ENCODE data around the gene RHEBL1.
"Not testable (repeated sequence)": the region's sequence is repeated elsewhere in the genome, so short reads cannot be mapped to it uniquely, and the experiment has no call there.

Gene RHEBL1

GRCh38 chr12:49088150-49088931 lies 18.6 kb upstream of the RHEBL1 start:
- no peak overlapping the region for H3K9ac ChIP-seq (ENCODE audit: low read length)
- no peak overlapping the region for H3K27ac ChIP-seq (ENCODE audit: low read depth, low read length)
- H3K4me1 ChIP-seq (ENCODE audit: control insufficient read depth, insufficient read depth, low read length): peaks cover 27% of the 10 kb centered on the region
- no peaks in the 10 kb centered on the region for H3K36me3 ChIP-seq (ENCODE audit: control insufficient read depth, insufficient read depth, low read length)
- H3K27me3 ChIP-seq (ENCODE audit: control insufficient read depth, insufficient read depth, low read length): peaks cover 77% of the 10 kb centered on the region
- 0 out of 2 replicates have a peak, but pooled peaks cover 4% of the 10 kb centered on the region for H3K9me3 ChIP-seq (ENCODE audit: control insufficient read depth, insufficient read depth, low read depth, low read length)
- peak overlapping the region; percentile 51 for H3K4me3 ChIP-seq (ENCODE audit: low read depth, low read length)

- H3K27ac ChIP-seq (ENCODE audit: low read depth, low read length): no peak overlapping the region
- peaks cover 13% of the 10 kb centered on the region for H3K4me1 ChIP-seq (ENCODE audit: control insufficient read depth, insufficient read depth, low read length)
- peaks cover 61% of the 10 kb centered on the region for H3K27me3 ChIP-seq (ENCODE audit: control insufficient read depth, insufficient read depth, low read length)
- H3K36me3 ChIP-seq (ENCODE audit: control insufficient read depth, insufficient read depth, low read length): no peaks in the 10 kb centered on the region
- 0 out of 2 replicates have a peak, but pooled peaks cover 4% of the 10 kb centered on the region for H3K9me3 ChIP-seq (ENCODE audit: control insufficient read depth, insufficient read depth, low read depth, low read length)
- no peak overlapping the region for H3K9ac ChIP-seq (ENCODE audit: low read length)
- H3K4me3 ChIP-seq (ENCODE audit: low read depth, low read length): no peak overlapping the region
These were observed 16.3 kb upstream of the RHEBL1 start for GRCh38 chr12:49086116-49086515.

- Histone ChIP-seq H3K9ac (ENCODE audit: low read length) (no peak overlapping the region), H3K27ac (ENCODE audit: low read depth, low read length) (no peak overlapping the region), H3K27me3 (ENCODE audit: control insufficient read depth, insufficient read depth, low read length) (peaks cover 51% of the 10 kb centered on the region)
These were observed 14.7 kb upstream of the RHEBL1 start for GRCh38 chr12:49084438-49084837.

GRCh38 chr12:49079793-49080192 lies 10.0 kb upstream of the RHEBL1 start:
- no peaks in the 10 kb centered on the region for H3K36me3 ChIP-seq (ENCODE audit: control insufficient read depth, insufficient read depth, low read length)
- H3K9me3 ChIP-seq (ENCODE audit: control insufficient read depth, insufficient read depth, low read depth, low read length): 0 out of 2 replicates have a peak, but pooled peaks cover 4% of the 10 kb centered on the region

More at GRCh38 chr12:49084438-49084837, 14.7 kb upstream of the RHEBL1 start:
- no peaks in the 10 kb centered on the region for H3K36me3 ChIP-seq (ENCODE audit: control insufficient read depth, insufficient read depth, low read length)
- H3K9me3 ChIP-seq (ENCODE audit: control insufficient read depth, insufficient read depth, low read depth, low read length): 0 out of 2 replicates have a peak, but pooled peaks cover 4% of the 10 kb centered on the region
- H3K4me1 ChIP-seq (ENCODE audit: control insufficient read depth, insufficient read depth, low read length): peaks cover 11% of the 10 kb centered on the region
- H3K4me3 ChIP-seq (ENCODE audit: low read depth, low read length): no peak overlapping the region

GRCh38 chr12:49070971-49071370 lies 1.2 kb upstream of the RHEBL1 start:
- peaks cover 7% of the 10 kb centered on the region for H3K27me3 ChIP-seq (ENCODE audit: control insufficient read depth, insufficient read depth, low read length)
- no peak overlapping the region for H3K9ac ChIP-seq (ENCODE audit: low read length)
- H3K27ac ChIP-seq (ENCODE audit: low read depth, low read length): no peak overlapping the region
- H3K4me3 ChIP-seq (ENCODE audit: low read depth, low read length): no peak overlapping the region
- H3K4me1 ChIP-seq (ENCODE audit: control insufficient read depth, insufficient read depth, low read length): peaks cover 9% of the 10 kb centered on the region; the same call in 1 of the 2 replicates
- H3K9me3 ChIP-seq (ENCODE audit: control insufficient read depth, insufficient read depth, low read depth, low read length): no peaks in the 10 kb centered on the region
- no peaks in the 10 kb centered on the region for H3K36me3 ChIP-seq (ENCODE audit: control insufficient read depth, insufficient read depth, low read length)

More at GRCh38 chr12:49079793-49080192, 10.0 kb upstream of the RHEBL1 start:
- Histone ChIP-seq H3K27me3 (ENCODE audit: control insufficient read depth, insufficient read depth, low read length) (peaks cover 17% of the 10 kb centered on the region), H3K27ac (ENCODE audit: low read depth, low read length) (no peak overlapping the region), H3K9ac (ENCODE audit: low read length) (no peak overlapping the region), H3K4me3 (ENCODE audit: low read depth, low read length) (no peak overlapping the region), H3K4me1 (ENCODE audit: control insufficient read depth, insufficient read depth, low read length) (no peaks in the 10 kb centered on the region)

- 0 out of 2 replicates have a peak, but pooled peaks cover 4% of the 10 kb centered on the region for H3K36me3 ChIP-seq (ENCODE audit: control insufficient read depth, insufficient read depth, low read length)
- H3K4me3 ChIP-seq (ENCODE audit: low read depth, low read length): peak overlapping the region; percentile 84
- peaks cover 7% of the 10 kb centered on the region for H3K27me3 ChIP-seq (ENCODE audit: control insufficient read depth, insufficient read depth, low read length)
- H3K9me3 ChIP-seq (ENCODE audit: control insufficient read depth, insufficient read depth, low read depth, low read length): no peaks in the 10 kb centered on the region
- H3K27ac ChIP-seq (ENCODE audit: low read depth, low read length): no peak overlapping the region
- peaks cover 9% of the 10 kb centered on the region; the same call in 1 of the 2 replicates for H3K4me1 ChIP-seq (ENCODE audit: control insufficient read depth, insufficient read depth, low read length)
- H3K9ac ChIP-seq (ENCODE audit: low read length): peak overlapping the region; percentile 27
These were observed 786 bp downstream of the RHEBL1 start for GRCh38 chr12:49068879-49069506.

- Histone ChIP-seq H3K9ac (ENCODE audit: low read length) (no peak overlapping the region), H3K9me3 (ENCODE audit: control insufficient read depth, insufficient read depth, low read depth, low read length) (no peaks in the 10 kb centered on the region)
These were observed 3.7 kb downstream of the RHEBL1 start for GRCh38 chr12:49066120-49066519.

GRCh38 chr12:49064767-49065152 lies 5.0 kb downstream of the RHEBL1 start:
- 0 out of 2 replicates have a peak, but pooled peaks cover 4% of the 10 kb centered on the region for H3K4me1 ChIP-seq (ENCODE audit: control insufficient read depth, insufficient read depth, low read length)
- H3K27me3 ChIP-seq (ENCODE audit: control insufficient read depth, insufficient read depth, low read length): peaks cover 7% of the 10 kb centered on the region
- 0 out of 2 replicates have a peak, but pooled peaks cover 4% of the 10 kb centered on the region for H3K36me3 ChIP-seq (ENCODE audit: control insufficient read depth, insufficient read depth, low read length)
- H3K9me3 ChIP-seq (ENCODE audit: control insufficient read depth, insufficient read depth, low read depth, low read length): no peaks in the 10 kb centered on the region
- no peak overlapping the region for H3K27ac ChIP-seq (ENCODE audit: low read depth, low read length)
- no peak overlapping the region for H3K4me3 ChIP-seq (ENCODE audit: low read depth, low read length)
- H3K9ac ChIP-seq (ENCODE audit: low read length): no peak overlapping the region

More at GRCh38 chr12:49066120-49066519, 3.7 kb downstream of the RHEBL1 start:
- Histone ChIP-seq H3K27ac (ENCODE audit: low read depth, low read length) (no peak overlapping the region), H3K27me3 (ENCODE audit: control insufficient read depth, insufficient read depth, low read length) (peaks cover 7% of the 10 kb centered on the region), H3K4me3 (ENCODE audit: low read depth, low read length) (no peak overlapping the region), H3K36me3 (ENCODE audit: control insufficient read depth, insufficient read depth, low read length) (0 out of 2 replicates have a peak, but pooled peaks cover 4% of the 10 kb centered on the region), H3K4me1 (ENCODE audit: control insufficient read depth, insufficient read depth, low read length) (peaks cover 9% of the 10 kb centered on the region; the same call in 1 of the 2 replicates)

GRCh38 chr12:49061916-49062315 lies 7.9 kb downstream of the RHEBL1 start:
- H3K9ac ChIP-seq (ENCODE audit: low read length); H3K27me3 ChIP-seq (ENCODE audit: control insufficient read depth, insufficient read depth, low read length); H3K27ac ChIP-seq (ENCODE audit: low read depth, low read length): not testable (repeated sequence)

GRCh38 chr12:49061157-49061650 lies 8.6 kb downstream of the RHEBL1 start:
- Histone ChIP-seq H3K9ac (ENCODE audit: low read length) (peak overlapping the region; percentile 97), H3K36me3 (ENCODE audit: control insufficient read depth, insufficient read depth, low read length) (0 out of 2 replicates have a peak, but pooled peaks cover 4% of the 10 kb centered on the region), H3K4me3 (ENCODE audit: low read depth, low read length) (peak overlapping the region; percentile 96), H3K27me3 (ENCODE audit: control insufficient read depth, insufficient read depth, low read length) (no peaks in the 10 kb centered on the region), H3K27ac (ENCODE audit: low read depth, low read length) (peak overlapping the region; percentile 100), H3K9me3 (ENCODE audit: control insufficient read depth, insufficient read depth, low read depth, low read length) (no peaks in the 10 kb centered on the region), H3K4me1 (ENCODE audit: control insufficient read depth, insufficient read depth, low read length) (peaks cover 25% of the 10 kb centered on the region)

More at GRCh38 chr12:49061916-49062315, 7.9 kb downstream of the RHEBL1 start:
- not testable (repeated sequence) for H3K4me3 ChIP-seq (ENCODE audit: low read depth, low read length); H3K9me3 ChIP-seq (ENCODE audit: control insufficient read depth, insufficient read depth, low read depth, low read length); H3K36me3 ChIP-seq (ENCODE audit: control insufficient read depth, insufficient read depth, low read length)
- H3K4me1 ChIP-seq (ENCODE audit: control insufficient read depth, insufficient read depth, low read length): peaks cover 18% of the 10 kb centered on the region

Measured in HUES6 (cell line).